HepG2 (cell line): ENCODE measurements around the gene TMCC2. TPM values are rescaled to one million over a fixed set of nuclear protein-coding genes. Genes with fewer than 3 reads are reported as not detected.

Experiments used
- DMAP1 ChIP-seq: IDR thresholded peaks from 2 replicates; pipeline ENCODE4 v1.6.1; 2016
- GABPA ChIP-seq, 2 experiments: IDR thresholded peaks; 2 replicates each; pipeline ENCODE4 v1.6.1; 2011 to 2016; ENCODE audit warnings: low read depth in 2 of 2, low read length in 1 of 2, missing biosample characterization in 1 of 2, missing genetic modification characterization in 1 of 2
- IKZF1 ChIP-seq: fragments of 450-650 bp; IDR thresholded peaks from 2 replicates; pipeline ENCODE4 v1.7.1; 2016
- KLF13 ChIP-seq: sonication (generic); formaldehyde crosslinking; IDR thresholded peaks from 2 replicates; pipeline ENCODE4 v1.4.0; 2020; ENCODE audit warnings: mild to moderate bottlenecking, missing genetic modification reagents
- ZBTB20 ChIP-seq: sonication (generic); formaldehyde crosslinking; IDR thresholded peaks from 2 replicates; pipeline ENCODE4 v1.8.1; 2023; ENCODE audit warnings: missing genetic modification reagents, low read depth, mild to moderate bottlenecking, borderline replicate concordance
- ZNF382 ChIP-seq: sonication (generic); formaldehyde crosslinking; IDR thresholded peaks from 2 replicates; pipeline ENCODE4 v1.5.0; 2020; ENCODE audit warnings: missing genetic modification reagents, mild to moderate bottlenecking, borderline replicate concordance
- polyA plus RNA-seq, 8 experiments: library from polyadenylated mRNA; depleted of rRNA in 3 of 8; stranded (reverse) in 7 of 8; unstranded in 1 of 8; fragments of >200 nt; fragmentation: Illumina TruSeq in 4 of 8; extraction: Trizol in 4 of 8; gene quantifications; 2 replicates each; pipeline versions ENCODE4 v1.2.1 to v1.2.3, GENCODE V29; 2011 to 2016; ENCODE audit warnings: low read depth in 4 of 8, missing spikeins in 1 of 8, mixed read lengths in 1 of 8; ENCODE audit not compliant: insufficient read depth in 1 of 8
- total RNA-seq, 5 experiments: library from RNA; depleted of rRNA; stranded (reverse); fragments of >200 nt; fragmentation: Illumina TruSeq; extraction: Trizol; gene quantifications; 2 replicates each; pipeline ENCODE4 v1.2.3, GENCODE V29; 2016; ENCODE audit warnings: low read depth in 1 of 5
- TF ChIP-seq, protein P1 (sequence below): sonication (generic); formaldehyde crosslinking; IDR thresholded peaks from 2 replicates; pipeline ENCODE4 v1.4.0; 2020; ENCODE audit warnings: missing genetic modification reagents
- TF ChIP-seq, protein P2 (sequence below): sonication (generic); formaldehyde crosslinking; IDR thresholded peaks from 2 replicates; pipeline ENCODE4 v1.4.0; 2020; ENCODE audit warnings: mild to moderate bottlenecking, missing genetic modification reagents
- TF ChIP-seq, protein P3 (sequence below): sonication (generic); formaldehyde crosslinking; IDR thresholded peaks from 2 replicates; pipeline ENCODE4 v1.9.0; 2021; ENCODE audit warnings: missing genetic modification reagents, borderline replicate concordance
- TF ChIP-seq, protein P4 (sequence below): sonication (generic); formaldehyde crosslinking; IDR thresholded peaks from 2 replicates; pipeline ENCODE4 v1.5.1; 2020; ENCODE audit warnings: mild to moderate bottlenecking, missing genetic modification reagents, moderate library complexity
- TF ChIP-seq, protein P5 (sequence below), 2 experiments: sonication (generic) in 1 of 2; formaldehyde crosslinking in 1 of 2; IDR thresholded peaks; 2 replicates each; pipeline versions ENCODE4 v1.4.0 to v1.6.1; 2018 to 2020; ENCODE audit warnings: missing genetic modification reagents in 2 of 2, borderline replicate concordance in 1 of 2, low read depth in 1 of 2, mild to moderate bottlenecking in 1 of 2, missing biosample characterization in 1 of 2
- TF ChIP-seq, protein P6 (sequence below): sonication (generic); formaldehyde crosslinking; IDR thresholded peaks from 2 replicates; pipeline ENCODE4 v1.4.0; 2020; ENCODE audit warnings: missing genetic modification reagents, borderline replicate concordance

Gene TMCC2
- total and polyA plus RNA-seq, 2 of the 13 experiments (the other 11 are each of a cell fraction or from before 2014, with no cell fraction given) = 0.12 to 0.24 TPM

DNA sequence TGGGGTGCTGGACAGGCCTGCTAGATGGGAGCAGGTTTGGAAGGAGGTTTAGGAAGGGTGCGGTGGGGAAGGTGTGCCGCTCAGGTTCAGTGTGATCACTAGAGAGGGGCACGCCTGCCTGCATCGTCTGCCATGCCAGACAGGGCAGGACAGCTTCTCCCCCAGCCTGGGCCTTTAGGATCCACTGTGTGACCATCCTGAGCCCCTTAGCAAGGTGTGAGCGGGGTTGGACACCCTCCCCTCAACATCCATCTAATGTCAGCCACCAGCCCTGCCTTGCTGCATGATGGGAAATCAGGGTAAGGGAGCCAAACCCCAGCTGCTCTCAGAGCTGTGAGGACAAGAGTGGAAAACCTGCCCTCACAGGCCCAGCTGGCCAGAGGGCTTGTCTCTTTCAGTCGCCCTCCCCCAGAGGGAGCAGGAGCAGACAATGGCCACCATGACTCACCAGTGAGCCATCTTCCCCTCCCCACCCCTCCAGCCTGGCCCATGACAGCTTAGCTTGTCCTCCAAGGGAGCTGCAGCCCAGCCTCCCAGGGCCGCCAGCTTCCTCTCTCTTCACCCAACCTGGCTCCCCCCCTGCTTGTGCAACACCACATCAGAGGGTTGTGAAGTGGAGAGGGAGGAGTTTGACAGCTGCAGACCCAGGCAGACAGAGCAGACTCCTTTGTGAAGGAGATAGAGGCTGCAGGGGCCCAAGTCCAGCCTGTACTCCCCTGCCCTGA lies 56.8 kb downstream of the TMCC2 start (continued):
- TF ChIP-seq, protein P1, sequence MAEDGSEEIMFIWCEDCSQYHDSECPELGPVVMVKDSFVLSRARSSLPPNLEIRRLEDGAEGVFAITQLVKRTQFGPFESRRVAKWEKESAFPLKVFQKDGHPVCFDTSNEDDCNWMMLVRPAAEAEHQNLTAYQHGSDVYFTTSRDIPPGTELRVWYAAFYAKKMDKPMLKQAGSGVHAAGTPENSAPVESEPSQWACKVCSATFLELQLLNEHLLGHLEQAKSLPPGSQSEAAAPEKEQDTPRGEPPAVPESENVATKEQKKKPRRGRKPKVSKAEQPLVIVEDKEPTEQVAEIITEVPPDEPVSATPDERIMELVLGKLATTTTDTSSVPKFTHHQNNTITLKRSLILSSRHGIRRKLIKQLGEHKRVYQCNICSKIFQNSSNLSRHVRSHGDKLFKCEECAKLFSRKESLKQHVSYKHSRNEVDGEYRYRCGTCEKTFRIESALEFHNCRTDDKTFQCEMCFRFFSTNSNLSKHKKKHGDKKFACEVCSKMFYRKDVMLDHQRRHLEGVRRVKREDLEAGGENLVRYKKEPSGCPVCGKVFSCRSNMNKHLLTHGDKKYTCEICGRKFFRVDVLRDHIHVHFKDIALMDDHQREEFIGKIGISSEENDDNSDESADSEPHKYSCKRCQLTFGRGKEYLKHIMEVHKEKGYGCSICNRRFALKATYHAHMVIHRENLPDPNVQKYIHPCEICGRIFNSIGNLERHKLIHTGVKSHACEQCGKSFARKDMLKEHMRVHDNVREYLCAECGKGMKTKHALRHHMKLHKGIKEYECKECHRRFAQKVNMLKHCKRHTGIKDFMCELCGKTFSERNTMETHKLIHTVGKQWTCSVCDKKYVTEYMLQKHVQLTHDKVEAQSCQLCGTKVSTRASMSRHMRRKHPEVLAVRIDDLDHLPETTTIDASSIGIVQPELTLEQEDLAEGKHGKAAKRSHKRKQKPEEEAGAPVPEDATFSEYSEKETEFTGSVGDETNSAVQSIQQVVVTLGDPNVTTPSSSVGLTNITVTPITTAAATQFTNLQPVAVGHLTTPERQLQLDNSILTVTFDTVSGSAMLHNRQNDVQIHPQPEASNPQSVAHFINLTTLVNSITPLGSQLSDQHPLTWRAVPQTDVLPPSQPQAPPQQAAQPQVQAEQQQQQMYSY (CRISPR knock-in tag) = no peak
- TF ChIP-seq ZNF382 (CRISPR knock-in tag) (no peak), DMAP1 (CRISPR knock-in tag) (peak; percentile 42; the same call in 1 of the 2 replicates), GABPA (IDR thresholded peaks at IDR 0.05; ENCODE audit: low read depth, low read length) (no peak), GABPA (CRISPR knock-in tag; IDR thresholded peaks at IDR 0.05; ENCODE audit: low read depth) (no peak), IKZF1 (no peak), KLF13 (CRISPR knock-in tag) (no peak), ZBTB20 (CRISPR knock-in tag) (0 out of 2 replicates have a peak, but pooled peaks have one; percentile 45)
- TF ChIP-seq, protein P2, sequence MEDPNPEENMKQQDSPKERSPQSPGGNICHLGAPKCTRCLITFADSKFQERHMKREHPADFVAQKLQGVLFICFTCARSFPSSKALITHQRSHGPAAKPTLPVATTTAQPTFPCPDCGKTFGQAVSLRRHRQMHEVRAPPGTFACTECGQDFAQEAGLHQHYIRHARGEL (CRISPR knock-in tag) = no peak
- TF ChIP-seq, protein P3, sequence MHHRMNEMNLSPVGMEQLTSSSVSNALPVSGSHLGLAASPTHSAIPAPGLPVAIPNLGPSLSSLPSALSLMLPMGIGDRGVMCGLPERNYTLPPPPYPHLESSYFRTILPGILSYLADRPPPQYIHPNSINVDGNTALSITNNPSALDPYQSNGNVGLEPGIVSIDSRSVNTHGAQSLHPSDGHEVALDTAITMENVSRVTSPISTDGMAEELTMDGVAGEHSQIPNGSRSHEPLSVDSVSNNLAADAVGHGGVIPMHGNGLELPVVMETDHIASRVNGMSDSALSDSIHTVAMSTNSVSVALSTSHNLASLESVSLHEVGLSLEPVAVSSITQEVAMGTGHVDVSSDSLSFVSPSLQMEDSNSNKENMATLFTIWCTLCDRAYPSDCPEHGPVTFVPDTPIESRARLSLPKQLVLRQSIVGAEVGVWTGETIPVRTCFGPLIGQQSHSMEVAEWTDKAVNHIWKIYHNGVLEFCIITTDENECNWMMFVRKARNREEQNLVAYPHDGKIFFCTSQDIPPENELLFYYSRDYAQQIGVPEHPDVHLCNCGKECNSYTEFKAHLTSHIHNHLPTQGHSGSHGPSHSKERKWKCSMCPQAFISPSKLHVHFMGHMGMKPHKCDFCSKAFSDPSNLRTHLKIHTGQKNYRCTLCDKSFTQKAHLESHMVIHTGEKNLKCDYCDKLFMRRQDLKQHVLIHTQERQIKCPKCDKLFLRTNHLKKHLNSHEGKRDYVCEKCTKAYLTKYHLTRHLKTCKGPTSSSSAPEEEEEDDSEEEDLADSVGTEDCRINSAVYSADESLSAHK = no peak
- TF ChIP-seq, protein P4, sequence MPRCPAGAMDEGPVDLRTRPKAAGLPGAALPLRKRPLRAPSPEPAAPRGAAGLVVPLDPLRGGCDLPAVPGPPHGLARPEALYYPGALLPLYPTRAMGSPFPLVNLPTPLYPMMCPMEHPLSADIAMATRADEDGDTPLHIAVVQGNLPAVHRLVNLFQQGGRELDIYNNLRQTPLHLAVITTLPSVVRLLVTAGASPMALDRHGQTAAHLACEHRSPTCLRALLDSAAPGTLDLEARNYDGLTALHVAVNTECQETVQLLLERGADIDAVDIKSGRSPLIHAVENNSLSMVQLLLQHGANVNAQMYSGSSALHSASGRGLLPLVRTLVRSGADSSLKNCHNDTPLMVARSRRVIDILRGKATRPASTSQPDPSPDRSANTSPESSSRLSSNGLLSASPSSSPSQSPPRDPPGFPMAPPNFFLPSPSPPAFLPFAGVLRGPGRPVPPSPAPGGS (CRISPR knock-in tag) = no peak
- TF ChIP-seq, protein P5, sequence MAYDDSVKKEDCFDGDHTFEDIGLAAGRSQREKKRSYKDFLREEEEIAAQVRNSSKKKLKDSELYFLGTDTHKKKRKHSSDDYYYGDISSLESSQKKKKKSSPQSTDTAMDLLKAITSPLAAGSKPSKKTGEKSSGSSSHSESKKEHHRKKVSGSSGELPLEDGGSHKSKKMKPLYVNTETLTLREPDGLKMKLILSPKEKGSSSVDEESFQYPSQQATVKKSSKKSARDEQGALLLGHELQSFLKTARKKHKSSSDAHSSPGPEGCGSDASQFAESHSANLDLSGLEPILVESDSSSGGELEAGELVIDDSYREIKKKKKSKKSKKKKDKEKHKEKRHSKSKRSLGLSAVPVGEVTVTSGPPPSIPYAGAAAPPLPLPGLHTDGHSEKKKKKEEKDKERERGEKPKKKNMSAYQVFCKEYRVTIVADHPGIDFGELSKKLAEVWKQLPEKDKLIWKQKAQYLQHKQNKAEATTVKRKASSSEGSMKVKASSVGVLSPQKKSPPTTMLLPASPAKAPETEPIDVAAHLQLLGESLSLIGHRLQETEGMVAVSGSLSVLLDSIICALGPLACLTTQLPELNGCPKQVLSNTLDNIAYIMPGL (CRISPR knock-in tag; IDR thresholded peaks at IDR 0.05; ENCODE audit: borderline replicate concordance in 1 of 2, low read depth in 1 of 2) = peak; percentile 41 to 50; a peak in 2 of 4 replicates
- TF ChIP-seq, protein P6, sequence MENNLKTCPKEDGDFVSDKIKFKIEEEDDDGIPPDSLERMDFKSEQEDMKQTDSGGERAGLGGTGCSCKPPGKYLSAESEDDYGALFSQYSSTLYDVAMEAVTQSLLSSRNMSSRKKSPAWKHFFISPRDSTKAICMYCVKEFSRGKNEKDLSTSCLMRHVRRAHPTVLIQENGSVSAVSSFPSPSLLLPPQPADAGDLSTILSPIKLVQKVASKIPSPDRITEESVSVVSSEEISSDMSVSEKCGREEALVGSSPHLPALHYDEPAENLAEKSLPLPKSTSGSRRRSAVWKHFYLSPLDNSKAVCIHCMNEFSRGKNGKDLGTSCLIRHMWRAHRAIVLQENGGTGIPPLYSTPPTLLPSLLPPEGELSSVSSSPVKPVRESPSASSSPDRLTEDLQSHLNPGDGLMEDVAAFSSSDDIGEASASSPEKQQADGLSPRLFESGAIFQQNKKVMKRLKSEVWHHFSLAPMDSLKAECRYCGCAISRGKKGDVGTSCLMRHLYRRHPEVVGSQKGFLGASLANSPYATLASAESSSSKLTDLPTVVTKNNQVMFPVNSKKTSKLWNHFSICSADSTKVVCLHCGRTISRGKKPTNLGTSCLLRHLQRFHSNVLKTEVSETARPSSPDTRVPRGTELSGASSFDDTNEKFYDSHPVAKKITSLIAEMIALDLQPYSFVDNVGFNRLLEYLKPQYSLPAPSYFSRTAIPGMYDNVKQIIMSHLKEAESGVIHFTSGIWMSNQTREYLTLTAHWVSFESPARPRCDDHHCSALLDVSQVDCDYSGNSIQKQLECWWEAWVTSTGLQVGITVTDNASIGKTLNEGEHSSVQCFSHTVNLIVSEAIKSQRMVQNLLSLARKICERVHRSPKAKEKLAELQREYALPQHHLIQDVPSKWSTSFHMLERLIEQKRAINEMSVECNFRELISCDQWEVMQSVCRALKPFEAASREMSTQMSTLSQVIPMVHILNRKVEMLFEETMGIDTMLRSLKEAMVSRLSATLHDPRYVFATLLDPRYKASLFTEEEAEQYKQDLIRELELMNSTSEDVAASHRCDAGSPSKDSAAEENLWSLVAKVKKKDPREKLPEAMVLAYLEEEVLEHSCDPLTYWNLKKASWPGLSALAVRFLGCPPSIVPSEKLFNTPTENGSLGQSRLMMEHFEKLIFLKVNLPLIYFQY = peak; percentile 45; the same call in 1 of the 2 replicates
